Activated gamma-delta T cell (primary cell): ENCODE data around the gene JAM3.
"Not testable (repeated sequence)": the region's sequence is repeated elsewhere in the genome, so short reads cannot be mapped to it uniquely, and the experiment has no call there.

ENCODE experiments used
- DNase-seq: peaks from one replicate; lab custom pipeline; 2025; lab: John Stamatoyannopoulos, UW

Gene JAM3

GRCh38 chr11:134101282-134101681 is 32.4 kb downstream of the JAM3 start:
- DNase-seq = no peak

DNA sequence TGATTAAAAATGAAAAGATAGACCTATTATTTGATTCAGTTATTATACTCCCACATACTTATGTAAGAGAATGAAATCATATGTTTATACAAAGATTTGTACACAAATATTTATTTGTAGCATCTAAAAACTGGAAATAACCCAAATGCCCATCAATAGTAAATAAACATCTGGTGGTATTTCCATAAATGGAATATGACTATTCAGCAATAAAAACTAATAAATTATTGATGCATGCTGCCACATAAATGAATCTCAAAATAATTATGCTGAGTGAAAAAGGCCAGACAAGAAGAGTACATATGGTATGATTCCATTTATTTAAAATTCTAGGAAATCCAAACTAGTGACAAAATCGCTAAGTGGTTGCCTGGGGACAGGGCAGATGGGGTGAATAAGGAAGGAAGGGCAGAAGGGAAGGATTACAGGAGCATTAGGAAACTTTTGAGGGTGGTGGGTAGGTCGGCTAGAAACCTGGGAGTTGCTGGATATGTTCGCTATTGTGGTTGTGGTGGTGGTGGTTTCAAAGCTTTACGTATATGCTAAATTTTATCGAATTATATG is 41.5 kb downstream of the JAM3 start:
- DNase-seq = no peak

DNA sequence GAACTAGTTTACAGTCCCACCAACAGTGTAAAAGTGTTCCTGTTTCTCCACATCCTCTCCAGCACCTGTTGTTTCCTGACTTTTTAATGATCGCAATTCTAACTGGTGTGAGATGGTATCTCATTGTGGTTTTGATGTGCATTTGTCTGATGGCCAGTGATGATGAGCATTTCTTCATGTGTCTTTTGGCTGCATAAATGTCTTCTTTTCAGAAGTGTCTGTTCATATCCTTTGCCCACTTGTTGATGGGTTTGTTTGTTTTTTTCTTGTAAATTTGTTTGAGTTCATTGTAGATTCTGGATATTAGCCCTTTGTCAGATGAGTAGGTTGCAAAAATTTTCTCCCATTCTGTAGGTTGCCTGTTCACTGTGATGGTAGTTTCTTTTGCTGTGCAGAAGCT is 44.9 kb downstream of the JAM3 start:
- DNase-seq = not testable (repeated sequence)

GRCh38 chr11:134116210-134116609 is 47.3 kb downstream of the JAM3 start:
- DNase-seq = no peak

GRCh38 chr11:134118006-134118405 is 49.1 kb downstream of the JAM3 start:
- no peak for DNase-seq

GRCh38 chr11:134119094-134119493 is 50.2 kb downstream of the JAM3 start:
- no peak for DNase-seq

- no peak for DNase-seq
Measured at GRCh38 chr11:134120143-134120850, 51.4 kb downstream of the JAM3 start.

DNA sequence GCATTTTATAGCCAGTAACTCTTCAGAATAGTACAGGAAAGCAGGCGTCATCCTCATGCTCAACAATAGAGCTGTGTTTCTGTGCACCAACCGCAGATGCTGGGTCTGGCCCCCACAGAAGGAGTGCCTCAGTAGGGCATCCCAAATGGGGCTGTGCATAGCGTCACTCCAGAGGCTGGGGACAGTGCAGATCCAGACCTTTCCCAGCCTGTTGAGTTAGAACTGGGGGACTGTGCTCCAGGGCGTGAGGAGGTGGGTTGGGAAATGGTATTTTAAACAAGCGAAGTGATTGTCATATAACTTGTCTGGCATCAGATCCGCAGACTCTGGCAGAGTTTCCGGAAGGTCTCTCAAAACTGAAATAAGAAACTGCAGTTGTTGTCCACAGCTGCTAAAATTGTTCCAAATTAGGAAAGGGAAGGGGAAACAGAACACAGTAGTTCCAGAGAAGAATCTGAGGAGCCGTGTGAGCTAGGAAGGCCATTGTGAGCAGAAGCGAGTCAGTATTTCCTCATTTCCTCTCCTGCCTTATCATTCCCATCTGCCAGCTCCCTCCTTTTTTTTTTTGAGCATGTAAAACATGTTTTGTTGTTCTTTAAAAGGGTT is 52.2 kb downstream of the JAM3 start:
- DNase-seq = no peak

DNA sequence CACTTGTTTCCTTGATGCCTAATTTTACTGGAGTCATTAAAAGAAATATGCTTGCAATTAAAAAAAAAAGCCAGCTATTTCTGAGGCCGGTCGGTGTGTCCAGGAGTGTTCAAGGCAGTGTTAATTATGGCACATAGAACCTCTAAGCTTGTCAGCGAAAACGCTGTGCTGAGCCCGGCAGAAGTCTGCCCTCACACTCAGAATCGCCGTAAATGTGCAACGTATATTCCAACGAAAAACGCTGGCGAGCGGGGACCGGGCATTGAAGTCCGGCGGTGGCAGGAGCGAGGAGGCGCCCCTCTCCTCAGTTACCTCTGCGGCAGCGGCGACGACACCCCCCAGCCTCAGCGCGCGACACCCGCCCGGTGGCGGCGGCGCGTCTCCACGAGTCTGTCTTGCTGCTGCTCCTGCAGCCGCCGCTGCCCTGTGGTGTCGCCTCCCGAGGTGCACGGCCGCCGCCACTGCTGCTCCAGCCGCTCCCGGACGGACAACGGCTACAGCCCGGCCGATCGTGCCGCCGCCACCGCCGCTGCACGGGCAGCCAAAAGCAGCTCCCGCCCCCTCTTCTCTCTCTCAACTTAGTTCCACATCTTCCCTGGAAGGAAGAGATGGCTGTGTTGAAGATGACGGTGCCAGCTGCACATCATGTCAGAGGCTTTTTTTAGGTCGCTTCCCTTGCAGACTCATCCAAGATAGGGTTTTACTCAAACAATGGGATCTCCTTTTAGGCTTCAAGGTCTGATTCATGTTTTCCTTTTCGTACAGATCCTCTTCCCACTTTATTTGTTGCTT is 56.0 kb downstream of the JAM3 start:
- DNase-seq = no peak

DNA sequence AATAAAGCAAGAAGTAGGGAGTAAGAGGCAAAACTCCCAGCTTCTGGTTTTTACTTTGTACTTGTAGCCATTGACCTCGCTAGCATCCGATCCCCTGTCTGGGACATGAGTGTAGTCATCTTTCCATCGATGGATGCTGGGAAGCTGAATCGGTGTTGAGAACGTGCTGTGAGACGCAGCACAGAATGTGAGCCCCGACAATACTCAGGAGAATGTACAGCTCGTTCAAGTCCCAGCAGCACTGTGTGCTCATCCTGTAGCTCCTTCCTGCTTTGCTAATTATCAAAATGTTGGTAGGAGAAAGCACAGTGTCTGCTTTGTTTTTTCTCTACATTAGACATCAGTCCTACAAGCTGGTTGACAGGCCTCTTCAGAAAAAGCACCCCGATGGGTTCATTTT is 56.6 kb downstream of the JAM3 start:
- no peak for DNase-seq

GRCh38 chr11:134126217-134126822 is 57.4 kb downstream of the JAM3 start:
- DNase-seq = no peak

DNA sequence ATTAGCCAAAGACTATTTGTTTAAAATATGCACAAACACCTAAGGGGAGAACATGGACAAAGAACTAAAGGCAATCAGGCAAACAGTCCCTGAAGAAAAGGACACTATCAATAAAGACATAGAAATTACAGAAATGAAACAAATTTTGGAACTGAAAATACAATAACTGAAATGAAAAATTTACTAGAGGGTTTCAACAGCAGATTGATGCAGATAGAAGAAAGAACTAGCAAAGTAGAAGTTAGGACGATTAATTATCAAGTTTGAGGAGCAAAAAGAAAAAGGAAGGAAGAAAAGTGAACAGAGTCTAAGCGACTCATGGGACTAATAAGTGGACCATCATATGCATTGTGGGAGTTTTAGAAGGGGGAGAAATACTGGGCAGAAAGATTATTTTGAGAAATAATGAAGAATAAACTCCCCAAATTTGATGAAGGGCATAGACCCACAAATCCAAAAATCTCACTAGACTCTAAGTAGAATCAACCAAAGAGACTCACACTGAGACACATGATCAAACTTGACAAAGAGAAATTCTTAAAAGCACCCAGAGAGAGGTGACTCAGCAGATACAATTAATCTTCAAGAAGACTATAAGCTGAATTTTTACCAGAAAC is 62.9 kb downstream of the JAM3 start:
- DNase-seq = no peak

GRCh38 chr11:134132808-134133207 is 63.9 kb downstream of the JAM3 start:
- DNase-seq = no peak

DNA sequence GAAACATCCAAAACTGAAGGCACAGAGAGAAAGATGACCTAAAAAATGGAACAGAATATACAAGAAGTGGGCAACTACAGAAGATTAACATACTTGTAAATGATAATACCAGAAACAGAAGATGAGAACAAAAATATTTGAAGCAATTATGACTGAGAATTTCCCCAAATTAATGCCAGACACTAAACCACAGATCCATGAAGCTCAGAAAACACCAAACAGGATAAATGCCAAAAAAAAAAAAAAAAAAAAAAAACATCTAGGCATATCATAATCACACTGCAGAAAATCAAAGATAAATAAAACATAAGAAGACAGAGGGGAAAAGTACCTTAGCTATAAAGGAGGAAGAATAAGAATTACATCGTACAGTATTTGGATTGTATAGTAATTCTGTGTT is 65.3 kb downstream of the JAM3 start:
- DNase-seq = no peak

- no peak for DNase-seq
Measured at GRCh38 chr11:134138376-134138775, 69.5 kb downstream of the JAM3 start.

DNA sequence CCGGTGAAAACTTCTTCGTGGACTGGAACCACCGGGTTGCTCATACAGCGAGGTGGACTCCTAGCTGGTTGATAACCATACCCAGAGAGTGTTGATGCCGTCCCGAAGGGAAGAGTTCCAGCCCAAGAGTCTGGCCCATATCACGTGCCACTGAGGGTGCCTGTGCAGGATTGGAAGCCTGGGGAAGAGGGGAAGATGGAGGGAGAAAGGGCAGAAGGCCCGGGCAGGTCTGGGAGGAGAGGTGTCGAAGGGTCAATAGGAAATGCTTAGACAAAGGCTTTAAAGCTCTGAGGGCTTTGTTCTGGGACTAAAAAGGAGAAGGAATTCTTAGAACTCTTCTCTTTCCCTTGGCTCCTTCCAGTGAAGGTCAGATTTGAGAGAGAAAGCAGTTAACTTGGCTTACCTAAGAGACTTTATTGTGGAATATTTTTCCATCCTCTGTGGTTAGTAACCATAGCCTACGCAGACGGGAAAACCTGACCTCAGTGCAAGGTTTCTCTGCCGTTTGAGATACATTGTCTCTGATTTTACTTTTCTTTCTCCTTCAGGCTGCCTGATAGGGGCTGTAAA is 70.5 kb downstream of the JAM3 start:
- DNase-seq = no peak

DNA sequence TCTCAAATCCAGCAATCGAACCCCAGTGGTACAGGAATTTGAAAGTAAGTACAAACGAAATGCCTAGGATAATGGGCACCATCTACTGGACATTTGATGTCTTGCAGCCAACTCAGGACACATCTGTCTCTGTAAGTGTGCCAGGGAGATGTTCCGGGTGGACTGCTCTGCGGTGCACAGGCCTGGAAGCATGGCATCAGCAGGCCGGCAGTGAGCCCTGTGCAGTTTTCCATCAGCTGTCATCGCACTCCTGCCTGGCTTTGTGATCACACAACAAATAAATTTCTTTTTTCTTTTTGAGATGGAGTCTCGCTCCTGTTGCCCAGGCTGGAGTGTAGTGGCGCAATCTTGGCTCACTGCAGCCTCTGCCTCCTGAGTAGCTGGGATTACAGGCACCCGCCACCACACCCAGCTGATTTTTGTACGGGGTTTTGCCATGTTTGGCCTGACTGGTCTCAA is 71.0 kb downstream of the JAM3 start:
- no peak for DNase-seq

DNA sequence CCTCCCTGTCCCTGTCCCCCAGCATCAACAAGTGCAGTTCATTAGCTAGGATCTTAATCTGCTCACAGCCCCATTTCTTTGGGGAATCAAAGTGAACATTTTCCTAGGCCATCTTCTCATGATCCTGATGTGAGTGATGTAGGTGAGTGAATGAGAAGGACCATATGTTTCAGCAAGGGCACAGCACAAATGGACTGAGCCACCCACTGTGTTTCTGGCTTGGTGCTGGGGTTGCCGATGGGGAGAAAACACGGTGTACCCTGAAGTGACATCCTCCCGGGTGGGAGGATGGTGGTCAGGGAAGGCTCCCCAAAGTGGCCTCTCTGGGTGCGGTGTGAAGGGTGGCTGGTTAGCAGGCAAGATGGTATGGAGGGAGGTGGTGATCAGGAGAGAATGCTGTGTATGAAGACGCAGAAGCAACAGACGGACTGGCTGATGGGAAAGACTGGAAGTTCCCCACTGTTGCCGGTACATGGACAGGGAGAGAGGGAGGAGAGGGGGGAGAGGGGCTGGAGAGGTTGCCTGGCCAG is 72.2 kb downstream of the JAM3 start:
- no peak for DNase-seq

- no peak for DNase-seq
Measured at GRCh38 chr11:134142536-134142935, 73.7 kb downstream of the JAM3 start.

DNA sequence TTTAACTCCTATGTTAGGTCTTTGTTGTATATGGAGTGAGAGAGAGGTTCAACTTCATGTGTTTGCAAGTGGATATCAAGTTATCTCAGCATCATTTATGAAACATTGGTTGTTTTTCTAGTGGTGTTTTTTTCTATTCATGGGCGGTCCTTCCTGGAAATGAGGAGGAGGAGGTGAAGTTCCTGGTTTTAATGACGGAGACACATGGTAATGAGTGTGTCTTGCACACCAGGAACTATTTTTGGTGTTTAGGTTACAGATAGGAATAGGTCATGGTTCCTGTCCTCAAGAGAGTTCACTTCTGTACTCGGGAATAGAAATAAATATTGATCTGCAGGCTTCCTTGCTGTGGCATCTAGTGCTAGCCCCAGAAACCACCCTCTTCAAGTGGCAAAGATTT is 74.9 kb downstream of the JAM3 start:
- DNase-seq = no peak

GRCh38 chr11:134144744-134145143 is 75.9 kb downstream of the JAM3 start:
- no peak for DNase-seq
